ENCODE data around the gene IL23R. TPM values are rescaled to one million over a fixed set of nuclear protein-coding genes. Genes with fewer than 3 reads are reported as not detected.

IL23R gene
- total RNA-seq, 2 experiments from 2014 or later: 16.8 to 17.7 TPM

- DNase-seq: peak; percentile 77
- POLR2A ChIA-PET: interaction anchor here (0.6 to 1.7 kb wide), 4 partner anchors 9 to 153 kb away, joined by 3 to 6 read pairs (median 4); no protein-coding TSS in a partner anchor
- Mint-ChIP-seq H3K4me3 (no peak overlapping the region), H3K9me3 (no peaks in the 10 kb centered on the region), H3K36me3 (no peaks in the 10 kb centered on the region), H3K27me3 (peaks cover 10% of the 10 kb centered on the region), H3K27ac (no peak overlapping the region), H3K4me1 (ENCODE audit: low read depth) (peaks cover 28% of the 10 kb centered on the region)
- CTCF ChIA-PET: interaction anchor here (0.7 to 7.7 kb wide), 42 partner anchors 8 to 424 kb away, joined by 3 to 173 read pairs (median 4); partner anchors contain the start of genes DNAI4, MIER1 and SLC35D1
- intact Hi-C loops (cut with micrococcal nuclease): loop anchor here (1.0 to 5.0 kb wide), 4 partner anchors 96 to 384 kb away; no protein-coding TSS in a partner anchor
These were observed 17.0 kb upstream of the IL23R start for GRCh38 chr1:67149179-67149770.

- Mint-ChIP-seq H3K27me3 (peaks cover 10% of the 10 kb centered on the region), H3K36me3 (no peaks in the 10 kb centered on the region), H3K4me1 (ENCODE audit: low read depth) (peaks cover 23% of the 10 kb centered on the region), H3K4me3 (no peak overlapping the region), H3K9me3 (no peaks in the 10 kb centered on the region), H3K27ac (no peak overlapping the region)
- intact Hi-C loops (cut with micrococcal nuclease): loop anchor here (10.0 kb wide), 1 partner anchor 716 kb away; no protein-coding TSS in a partner anchor
- DNase-seq: no peak
- POLR2A ChIA-PET: no interaction called here
- CTCF ChIA-PET: interaction anchor here (3.0 to 7.7 kb wide), 3 partner anchors 15 to 384 kb away, joined by 14 to 173 read pairs (median 40); no protein-coding TSS in a partner anchor
These were observed 15.3 kb upstream of the IL23R start for GRCh38 chr1:67150931-67151330.

GRCh38 chr1:67158401-67158800 is 7.9 kb upstream of the IL23R start:
- Mint-ChIP-seq H3K4me1 (ENCODE audit: low read depth) (peaks cover 35% of the 10 kb centered on the region), H3K27ac (peak overlapping the region; percentile 52), H3K4me3 (no peak overlapping the region), H3K27me3 (peaks cover 7% of the 10 kb centered on the region), H3K9me3 (no peaks in the 10 kb centered on the region), H3K36me3 (no peaks in the 10 kb centered on the region)
- CTCF ChIA-PET: interaction anchor here (1.0 kb wide), 1 partner anchor 274 kb away, joined by 3 read pairs; no protein-coding TSS in a partner anchor
- POLR2A ChIA-PET: interaction anchor here (0.6 to 0.9 kb wide), 2 partner anchors 10 to 12 kb away, joined by 3 read pairs; no protein-coding TSS in a partner anchor
- DNase-seq: no peak
- intact Hi-C loops (cut with micrococcal nuclease): loop anchor here (10.0 kb wide), 1 partner anchor 724 kb away; no protein-coding TSS in a partner anchor

- Mint-ChIP-seq H3K27ac (peak overlapping the region; percentile 73), H3K27me3 (peaks cover 2% of the 10 kb centered on the region), H3K4me3 (no peak overlapping the region), H3K4me1 (ENCODE audit: low read depth) (peaks cover 39% of the 10 kb centered on the region), H3K36me3 (no peaks in the 10 kb centered on the region), H3K9me3 (no peaks in the 10 kb centered on the region)
- intact Hi-C loops (cut with micrococcal nuclease): loop anchor here (1.0 to 10.0 kb wide), 5 partner anchors 13 to 724 kb away; no protein-coding TSS in a partner anchor
- peak; percentile 67 for DNase-seq
- CTCF ChIA-PET: no interaction called here
- POLR2A ChIA-PET: no interaction called here
These were observed 7.0 kb upstream of the IL23R start for GRCh38 chr1:67159233-67159632.

GRCh38 chr1:67162954-67163353 is 3.3 kb upstream of the IL23R start:
- ChIA-PET CTCF (interaction anchor here (1.3 to 3.8 kb wide), 4 partner anchors 7 to 50 kb away, joined by 3 to 38 read pairs (median 5); no protein-coding TSS in a partner anchor), POLR2A (interaction anchor here (0.6 to 2.5 kb wide), 9 partner anchors 9 to 1273 kb away, joined by 3 to 22 read pairs (median 6); no protein-coding TSS in a partner anchor)
- Mint-ChIP-seq H3K36me3 (peaks cover 8% of the 10 kb centered on the region), H3K4me1 (ENCODE audit: low read depth) (peaks cover 56% of the 10 kb centered on the region), H3K9me3 (peaks cover 5% of the 10 kb centered on the region), H3K4me3 (peak overlapping the region; percentile 30), H3K27ac (peak overlapping the region; percentile 73), H3K27me3 (peaks cover 5% of the 10 kb centered on the region)
- intact Hi-C loops (cut with micrococcal nuclease): loop anchor here (1.0 kb wide), 2 partner anchors 9 to 28 kb away; no protein-coding TSS in a partner anchor
- peak; percentile 78 for DNase-seq

- Mint-ChIP-seq H3K27ac (peak overlapping the region; percentile 91), H3K4me1 (ENCODE audit: low read depth) (peaks cover 56% of the 10 kb centered on the region), H3K36me3 (peaks cover 26% of the 10 kb centered on the region), H3K27me3 (peaks cover 8% of the 10 kb centered on the region), H3K9me3 (peaks cover 5% of the 10 kb centered on the region), H3K4me3 (peak overlapping the region; percentile 46)
- DNase-seq: no peak
- ChIA-PET CTCF (interaction anchor here (1.8 to 5.5 kb wide), 2 partner anchors 24 to 46 kb away, joined by 4 to 59 read pairs; no protein-coding TSS in a partner anchor), POLR2A (interaction anchor here (1.0 to 3.9 kb wide), 10 partner anchors 9 to 264 kb away, joined by 3 to 19 read pairs (median 5); partner anchors contain the start of gene SERBP1)
- intact Hi-C loops (cut with micrococcal nuclease): loop anchor here (1.0 kb wide), 2 partner anchors 9 to 168 kb away; no protein-coding TSS in a partner anchor
These were observed 699 bp upstream of the IL23R start for GRCh38 chr1:67165468-67166041.

- no peak for DNase-seq
- H3K36me3 Mint-ChIP-seq: peaks cover 44% of the 10 kb centered on the region
- peak overlapping the region; percentile 72 for H3K4me3 Mint-ChIP-seq
- CTCF ChIA-PET: interaction anchor here (3.6 kb wide), 1 partner anchor 44 kb away, joined by 30 read pairs; no protein-coding TSS in a partner anchor
- POLR2A ChIA-PET: interaction anchor here (0.6 to 3.2 kb wide), 4 partner anchors 11 to 170 kb away, joined by 3 to 17 read pairs (median 5); no protein-coding TSS in a partner anchor
- peaks cover 68% of the 10 kb centered on the region for H3K4me1 Mint-ChIP-seq (ENCODE audit: low read depth)
- intact Hi-C loops (cut with micrococcal nuclease): no loop called here
- H3K27me3 Mint-ChIP-seq: peaks cover 8% of the 10 kb centered on the region
- peaks cover 5% of the 10 kb centered on the region for H3K9me3 Mint-ChIP-seq
- peak overlapping the region; percentile 88 for H3K27ac Mint-ChIP-seq
These were observed 3.2 kb downstream of the IL23R start for GRCh38 chr1:67169496-67169895.

GRCh38 chr1:67169932-67170331 is 3.7 kb downstream of the IL23R start:
- CTCF ChIA-PET: interaction anchor here (0.5 to 3.6 kb wide), 3 partner anchors 8 to 92 kb away, joined by 3 to 30 read pairs (median 3); no protein-coding TSS in a partner anchor
- peak overlapping the region; percentile 74 for H3K4me3 Mint-ChIP-seq
- peaks cover 46% of the 10 kb centered on the region for H3K36me3 Mint-ChIP-seq
- intact Hi-C loops (cut with micrococcal nuclease): loop anchor here (2.0 to 10.0 kb wide), 4 partner anchors 238 to 888 kb away; partner anchors contain the start of gene SERBP1
- peaks cover 68% of the 10 kb centered on the region for H3K4me1 Mint-ChIP-seq (ENCODE audit: low read depth)
- DNase-seq: no peak
- POLR2A ChIA-PET: interaction anchor here (1.5 to 3.2 kb wide), 4 partner anchors 12 to 169 kb away, joined by 3 to 48 read pairs (median 18); no protein-coding TSS in a partner anchor
- H3K27me3 Mint-ChIP-seq: peaks cover 8% of the 10 kb centered on the region
- peak overlapping the region; percentile 99 for H3K27ac Mint-ChIP-seq
- H3K9me3 Mint-ChIP-seq: peaks cover 7% of the 10 kb centered on the region

GRCh38 chr1:67170751-67171573 is 4.7 kb downstream of the IL23R start:
- ChIA-PET POLR2A (interaction anchor here (1.0 to 3.2 kb wide), 12 partner anchors 8 to 258 kb away, joined by 3 to 48 read pairs (median 14); partner anchors contain the start of gene SERBP1), CTCF (interaction anchor here (0.5 to 3.6 kb wide), 9 partner anchors 8 to 169 kb away, joined by 3 to 30 read pairs (median 4); partner anchors contain the start of gene SLC35D1)
- peaks cover 5% of the 10 kb centered on the region for H3K27me3 Mint-ChIP-seq
- intact Hi-C loops (cut with micrococcal nuclease): loop anchor here (2.0 to 10.0 kb wide), 4 partner anchors 239 to 889 kb away; partner anchors contain the start of gene SERBP1
- H3K36me3 Mint-ChIP-seq: peaks cover 52% of the 10 kb centered on the region
- H3K4me3 Mint-ChIP-seq: peak overlapping the region; percentile 74
- H3K9me3 Mint-ChIP-seq: peaks cover 9% of the 10 kb centered on the region
- H3K27ac Mint-ChIP-seq: peak overlapping the region; percentile 99
- peaks cover 70% of the 10 kb centered on the region for H3K4me1 Mint-ChIP-seq (ENCODE audit: low read depth)
- no peak for DNase-seq

GRCh38 chr1:67171574-67171955 is 5.3 kb downstream of the IL23R start:
- Mint-ChIP-seq H3K27ac (peak overlapping the region; percentile 99), H3K27me3 (peaks cover 5% of the 10 kb centered on the region), H3K36me3 (peaks cover 52% of the 10 kb centered on the region), H3K4me1 (ENCODE audit: low read depth) (peaks cover 68% of the 10 kb centered on the region), H3K4me3 (peak overlapping the region; percentile 74), H3K9me3 (peaks cover 9% of the 10 kb centered on the region)
- intact Hi-C loops (cut with micrococcal nuclease): loop anchor here (2.0 to 10.0 kb wide), 4 partner anchors 239 to 889 kb away; partner anchors contain the start of gene SERBP1
- POLR2A ChIA-PET: interaction anchor here (1.0 to 3.2 kb wide), 14 partner anchors 9 to 258 kb away, joined by 3 to 48 read pairs (median 11); partner anchors contain the start of gene SERBP1
- no peak for DNase-seq
- CTCF ChIA-PET: interaction anchor here (0.8 to 3.6 kb wide), 9 partner anchors 9 to 175 kb away, joined by 3 to 30 read pairs (median 4); partner anchors contain the start of gene SLC35D1
